ENCODE data around the gene PITPNM1.
"Not testable (repeated sequence)": the region's sequence is repeated elsewhere in the genome, so short reads cannot be mapped to it uniquely, and the experiment has no call there.

Gene PITPNM1

GRCh38 chr11:67523556-67524479, 18.7 kb upstream of the PITPNM1 start:
- DNase-seq (ENCODE audit: low spot score): no peak

DNA sequence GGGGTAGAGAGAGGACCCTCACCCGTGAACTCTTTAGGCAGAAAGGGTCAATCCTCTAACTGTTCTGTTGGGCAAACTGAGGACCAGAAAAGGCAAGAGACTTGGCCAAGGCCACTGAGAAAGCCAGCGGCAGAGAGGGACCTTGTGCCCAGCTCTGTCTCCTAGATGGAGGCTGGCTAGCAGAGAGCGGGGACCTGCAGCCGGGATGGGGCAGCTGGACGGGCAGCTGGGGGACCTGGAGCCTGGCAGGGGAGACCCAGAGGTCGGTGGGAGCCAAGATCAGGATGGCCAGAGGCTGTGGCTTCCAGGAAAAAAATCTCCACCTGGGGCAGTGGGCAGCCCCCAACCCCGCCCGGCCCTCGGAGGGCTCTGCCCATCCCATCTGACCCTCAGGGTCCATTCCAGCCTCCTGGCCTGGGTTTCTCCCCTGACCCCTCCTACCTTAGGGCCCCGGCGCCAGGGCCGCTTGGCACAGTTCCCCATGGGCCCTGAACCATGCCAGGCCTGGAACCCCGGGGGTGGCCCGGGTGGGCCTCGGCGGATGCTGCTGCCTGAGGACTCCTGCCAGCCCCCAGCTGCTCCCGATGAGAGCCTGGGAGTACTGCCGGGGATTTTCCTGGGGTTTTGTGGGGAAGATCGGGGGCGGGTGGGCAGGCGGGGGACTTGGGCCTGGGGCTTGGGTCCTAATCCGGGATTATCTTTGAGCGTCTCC, 17.8 kb upstream of the PITPNM1 start, which contains the start of gene CABP2:
TSS of gene CABP2 (minus strand) at position 603 of the 712 bp plus-strand sequence. CDS start at position 483, 120 bp downstream.
- no peak for DNase-seq (ENCODE audit: low spot score)

DNA sequence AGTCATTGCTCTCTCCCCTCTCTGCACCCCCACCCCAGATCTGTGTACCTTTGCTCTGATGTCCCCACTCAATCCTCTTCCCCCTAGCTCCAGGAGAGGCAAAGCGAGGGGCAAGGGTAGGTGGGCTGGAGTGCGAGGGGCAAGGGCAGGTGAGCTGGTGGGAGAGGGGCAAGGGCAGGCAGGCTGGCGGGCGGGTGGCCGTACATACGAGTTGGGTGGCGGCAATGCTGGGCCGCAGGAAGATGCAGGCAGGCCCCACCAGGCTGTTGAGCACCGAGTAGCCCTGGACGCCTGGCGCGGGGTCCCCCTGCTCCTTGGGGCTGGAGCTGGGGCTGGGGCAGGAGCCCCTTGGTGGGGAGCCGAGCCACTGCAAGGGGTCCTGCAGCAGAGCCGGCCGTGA, 17.2 kb upstream of the PITPNM1 start:
- no peak for DNase-seq (ENCODE audit: low spot score)

- no peak for DNase-seq (ENCODE audit: low spot score)
Observed at GRCh38 chr11:67521924-67522323, 16.8 kb upstream of the PITPNM1 start.

DNA sequence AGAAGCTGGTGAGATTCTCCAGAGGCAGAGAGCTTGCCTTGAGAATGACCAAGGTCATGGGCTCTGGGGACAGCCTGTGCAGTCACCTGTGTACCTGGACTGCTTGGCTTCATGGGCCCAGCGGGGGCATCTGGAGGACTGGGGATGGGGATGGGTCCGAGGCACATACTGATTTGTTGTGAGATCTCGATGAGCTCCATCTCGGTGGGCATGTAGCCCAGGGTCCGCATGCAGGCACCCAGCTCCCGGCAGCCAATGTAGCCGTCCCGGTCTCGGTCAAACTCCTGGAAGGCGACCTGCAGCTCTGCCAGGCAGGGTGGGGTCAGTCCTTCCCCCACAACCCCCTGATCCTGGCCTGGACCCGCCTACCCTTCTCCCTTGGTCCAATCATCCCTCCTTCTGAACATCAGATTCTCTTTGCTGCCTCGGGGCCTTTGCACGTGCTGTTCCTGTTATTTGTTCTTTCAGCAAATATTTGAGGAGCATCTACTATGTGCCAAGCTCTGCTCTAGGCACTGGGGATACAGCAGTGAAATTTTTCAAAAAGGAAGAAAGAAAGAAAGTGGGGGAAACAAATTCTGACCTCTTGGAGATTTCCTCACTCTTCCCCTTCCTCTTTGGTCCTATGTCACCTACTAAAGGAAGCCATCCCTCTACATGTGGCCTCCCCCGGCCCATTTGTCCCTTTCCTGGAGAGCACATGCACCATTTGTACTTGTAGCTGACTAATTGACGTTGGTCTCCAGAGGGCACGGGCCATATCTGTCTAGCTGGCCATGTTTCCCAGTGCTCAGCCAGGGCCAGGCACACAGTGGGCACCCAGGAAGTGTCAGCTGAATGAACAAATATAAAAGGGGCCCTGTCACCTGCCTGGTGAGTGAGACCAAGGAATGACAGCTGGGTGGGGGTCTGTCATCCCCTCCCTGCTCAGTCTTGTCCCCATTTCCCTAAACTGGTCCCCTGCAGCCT, 16.0 kb upstream of the PITPNM1 start:
- no peak for DNase-seq (ENCODE audit: low spot score)

DNA sequence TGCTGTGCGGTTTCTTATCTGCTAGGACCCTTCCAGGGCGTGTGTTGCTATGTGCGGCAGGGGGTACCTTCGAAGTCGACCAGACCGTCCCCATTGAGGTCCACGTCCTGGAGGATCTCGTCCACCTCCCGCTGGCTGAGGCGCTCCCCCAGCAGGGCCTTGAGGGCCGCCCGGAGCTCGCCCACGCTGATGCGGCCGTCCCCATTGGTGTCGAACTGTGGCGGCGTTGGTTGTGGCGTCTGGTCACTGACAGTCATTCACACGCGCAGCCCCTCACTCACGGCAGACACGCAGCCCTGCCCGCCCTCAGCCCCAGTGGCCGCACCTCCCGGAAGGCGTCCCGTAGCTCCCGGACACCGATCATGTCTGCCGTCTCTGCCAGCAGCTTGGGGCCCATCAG, 14.6 kb upstream of the PITPNM1 start:
- DNase-seq (ENCODE audit: low spot score): no peak

GRCh38 chr11:67517784-67518552, 12.8 kb upstream of the PITPNM1 start:
- DNase-seq (ENCODE audit: low spot score): no peak

- DNase-seq (ENCODE audit: low spot score): no peak
Observed at GRCh38 chr11:67516806-67517205, 11.6 kb upstream of the PITPNM1 start.

- DNase-seq (ENCODE audit: low spot score): no peak
Observed at GRCh38 chr11:67514116-67514515, 9.0 kb upstream of the PITPNM1 start.

DNA sequence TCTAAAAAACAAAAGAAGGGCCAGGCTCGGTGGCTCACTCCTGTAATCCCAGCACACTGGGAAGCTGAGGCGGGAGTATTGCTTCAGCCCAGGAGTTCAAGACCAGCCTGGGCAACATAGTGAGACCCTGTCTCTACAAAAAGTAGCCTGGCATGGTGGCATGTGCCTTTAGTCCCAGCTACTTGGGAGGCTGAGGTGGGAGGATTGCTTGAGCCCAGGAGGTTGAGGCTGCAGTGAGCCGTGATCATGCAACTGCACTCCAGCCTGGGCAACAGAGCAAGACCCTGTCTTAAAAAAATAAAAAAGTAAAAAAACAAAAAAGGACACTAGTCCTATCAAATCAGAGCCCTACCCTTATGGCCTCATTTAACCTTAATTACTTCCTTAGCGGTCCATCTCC, 6.4 kb upstream of the PITPNM1 start:
- not testable (repeated sequence) for DNase-seq (ENCODE audit: low spot score)

DNA sequence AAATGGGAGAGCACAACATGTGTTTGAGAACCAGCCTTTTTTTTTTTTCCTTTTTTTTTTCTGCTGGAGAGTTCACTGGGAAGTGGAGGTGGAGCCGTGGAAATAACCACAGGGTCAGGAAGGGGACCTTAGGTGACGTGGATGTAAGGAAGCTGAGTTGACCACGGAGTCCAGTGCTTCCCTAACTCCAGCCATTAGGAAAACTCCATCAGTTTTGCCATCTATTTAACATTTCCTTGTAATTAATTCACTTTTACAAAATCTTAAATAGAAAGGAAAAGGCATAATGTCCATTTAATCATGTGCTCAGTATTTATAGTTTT, 4.8 kb upstream of the PITPNM1 start:
- DNase-seq (ENCODE audit: low spot score): no peak

GRCh38 chr11:67508486-67509121, 3.4 kb upstream of the PITPNM1 start:
- peak; percentile 100 for DNase-seq (ENCODE audit: low spot score)

GRCh38 chr11:67507864-67508485, 2.8 kb upstream of the PITPNM1 start, which contains the start of gene CDK2AP2:
Gene CDK2AP2, minus strand, starts transcription at chr11:67508162. Its CDS starts 80 bp downstream, at chr11:67508082.
- peak; percentile 100 for DNase-seq (ENCODE audit: low spot score)

DNA sequence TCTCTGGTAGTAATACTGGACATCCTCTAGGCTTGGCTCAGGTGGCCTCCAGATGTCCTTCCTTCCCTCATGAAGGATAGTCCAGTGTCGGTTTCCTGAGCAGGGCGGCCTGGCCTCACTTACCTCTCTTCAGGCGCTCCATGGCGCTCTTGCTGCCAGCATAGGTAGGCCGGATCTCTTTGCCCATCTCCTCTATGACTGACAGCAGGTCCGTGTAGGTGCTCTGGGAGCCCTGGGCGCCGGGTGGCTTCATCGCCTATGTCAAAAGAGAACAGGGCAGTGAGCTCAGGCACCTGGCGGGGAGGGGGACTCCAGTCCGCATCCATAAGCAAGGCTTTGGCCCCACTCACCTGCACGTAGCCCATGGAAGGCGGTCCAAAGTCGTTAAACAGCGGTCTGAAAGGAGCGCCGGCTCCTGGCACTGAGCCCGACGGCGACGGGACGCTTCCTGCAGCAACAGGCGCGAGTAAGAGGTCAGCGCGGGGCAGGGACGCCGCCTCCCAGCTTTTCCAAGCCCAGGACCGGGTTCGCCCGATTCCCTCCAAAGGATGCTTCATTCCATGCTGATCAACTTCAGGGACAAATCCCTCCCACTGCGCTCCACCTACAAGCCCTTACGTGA, 2.2 kb upstream of the PITPNM1 start:
- DNase-seq (ENCODE audit: low spot score): peak; percentile 98

- no peak for DNase-seq (ENCODE audit: low spot score)
Observed at GRCh38 chr11:67506426-67507051, 1.4 kb upstream of the PITPNM1 start.

DNA sequence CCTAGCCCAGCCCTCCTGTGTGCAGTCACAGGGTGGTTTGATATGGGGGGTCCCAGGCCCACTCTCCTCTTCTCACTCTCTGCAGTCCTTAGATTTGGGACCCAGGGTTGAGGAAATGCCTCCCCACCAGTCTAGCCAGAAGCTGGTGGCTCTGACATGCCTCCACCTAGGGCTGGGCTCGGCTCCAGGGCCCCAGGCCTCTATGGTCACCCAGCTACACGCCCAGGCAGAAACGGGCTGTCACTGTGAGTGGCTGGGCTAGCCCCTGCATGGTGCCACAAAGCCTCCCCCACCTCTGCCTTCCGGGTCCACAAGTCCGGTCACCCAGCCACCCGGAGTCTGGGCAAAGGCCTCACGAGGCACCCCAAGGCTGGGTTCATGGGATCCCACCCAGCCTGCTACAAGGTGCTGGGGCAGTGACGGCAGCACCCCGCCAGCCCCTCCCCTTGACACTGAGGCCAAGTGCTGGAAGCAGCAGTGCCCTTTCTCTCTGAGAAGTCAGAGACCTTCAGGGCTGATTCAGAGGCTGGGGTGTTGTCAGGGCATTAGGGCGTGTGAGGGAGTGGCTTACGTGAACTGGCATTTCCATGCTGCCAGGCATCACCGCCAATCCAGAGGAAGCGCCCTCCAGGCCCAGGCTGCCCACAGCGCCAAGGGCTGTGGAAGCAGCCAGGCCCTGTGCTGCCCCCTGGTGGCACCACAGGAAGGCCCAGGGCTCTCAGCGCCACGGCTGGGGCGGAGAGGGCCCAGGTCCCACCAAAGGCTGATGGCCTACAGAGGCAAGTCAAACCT, 638 bp upstream of the PITPNM1 start:
- DNase-seq (ENCODE audit: low spot score): peak; percentile 100

- DNase-seq (ENCODE audit: low spot score): peak; percentile 98
Observed at GRCh38 chr11:67504005-67504949, 886 bp downstream of the PITPNM1 start.

Measured in HuH-7.5 (cell line).